Thyroid gland (tissue), 4 donors: ENCODE data around the gene WNK1.

Experiments
- CTCF ChIP-seq, 6 experiments: fragments of 200-600 bp in 3 of 6; fragments of 450-650 bp in 3 of 6; sonication (generic) in 3 of 6; IDR thresholded peaks; one replicate each; pipeline ENCODE4 v1.5.1; 2016 to 2019; ENCODE audit warnings: antibody characterized with exemption in 6 of 6, mild to moderate bottlenecking in 2 of 6, inconsistent platforms in 1 of 6, moderate library complexity in 1 of 6
- POLR2A ChIP-seq, 2 donors: fragments of 450-650 bp; IDR thresholded peaks; one replicate each; pipeline ENCODE4 v1.6.1; 2017; ENCODE audit warnings: antibody characterized with exemption in 2 of 2, mild to moderate bottlenecking in 2 of 2, moderate library complexity in 1 of 2

GRCh38 chr12:896031-896430 lies 143.7 kb downstream of the WNK1 start:
- no peak for TF ChIP-seq CTCF (IDR thresholded peaks at IDR 0.05)
- no peak for TF ChIP-seq POLR2A (IDR thresholded peaks at IDR 0.05)
